ENCODE data around the gene KCNK6. TPM values are rescaled to one million over a fixed set of nuclear protein-coding genes. Genes with fewer than 3 reads are reported as not detected.
"Not testable (repeated sequence)": the region's sequence is repeated elsewhere in the genome, so short reads cannot be mapped to it uniquely, and the experiment has no call there.

Gene KCNK6
- total RNA-seq, 1 donor from 2014 or later = 0.41 TPM

DNA sequence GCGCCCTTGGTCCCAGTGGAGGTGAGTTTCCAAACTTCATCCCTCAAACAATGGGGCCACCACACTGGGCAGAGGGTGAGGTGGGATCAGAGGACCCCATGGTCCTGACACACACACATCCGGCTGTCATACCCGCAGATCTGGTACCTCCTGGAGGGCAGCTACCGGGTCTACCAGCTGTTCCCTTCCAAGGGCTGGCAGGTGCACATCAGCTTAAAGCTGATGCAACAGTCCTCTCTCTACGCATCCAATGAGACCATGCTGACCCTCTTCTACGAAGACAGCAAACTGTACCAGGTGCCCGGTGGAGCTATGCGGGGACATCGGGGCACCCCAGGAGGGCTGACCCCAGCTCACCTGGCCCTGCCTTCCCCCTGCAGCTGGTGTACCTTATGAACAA lies 40.7 kb downstream of the KCNK6 start:
- DNase-seq (ENCODE audit: low spot score in 2 of 2) = no peak
- no peak for FAIRE-seq

DNA sequence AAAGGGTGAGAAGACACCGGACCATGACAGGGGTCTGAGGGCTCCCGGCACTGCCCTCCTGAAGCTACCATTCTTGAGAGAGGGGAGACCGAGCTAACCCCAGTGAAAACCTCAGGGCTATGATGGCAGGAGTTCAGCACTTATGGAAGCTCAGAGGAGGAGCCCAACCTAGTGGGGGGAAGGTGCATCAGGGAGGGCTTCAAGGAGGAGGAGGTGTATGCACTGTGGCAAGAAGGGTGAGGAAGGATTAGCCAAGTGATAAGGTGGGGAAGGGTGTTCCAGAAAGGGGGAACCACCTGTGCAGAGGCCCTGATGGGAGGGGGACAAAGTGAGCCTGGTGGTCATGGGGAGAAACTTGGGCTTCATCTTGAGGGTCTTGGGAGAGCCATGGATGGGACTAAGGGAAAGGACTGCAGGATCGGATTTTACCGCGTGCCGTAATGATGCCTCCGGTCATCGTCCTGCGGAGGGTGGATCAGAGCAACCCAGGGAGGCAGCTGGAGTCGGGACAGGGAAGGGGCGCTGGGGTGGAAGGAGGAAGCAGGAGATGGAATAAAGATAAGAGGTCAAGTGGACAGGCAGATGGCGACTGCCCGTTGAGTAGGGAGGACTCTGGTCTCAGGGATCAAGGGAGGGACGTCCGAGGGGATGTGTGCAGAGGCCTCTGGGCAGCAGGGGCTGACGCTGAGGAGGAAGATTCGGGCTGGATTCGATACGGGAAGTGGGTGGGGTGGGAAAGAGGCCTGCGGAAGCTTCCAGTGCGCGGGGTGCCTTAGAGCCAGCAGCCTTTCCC lies 41.4 kb downstream of the KCNK6 start:
- FAIRE-seq = no peak

GRCh38 chr19:38361633-38362075 lies 42.0 kb downstream of the KCNK6 start:
- FAIRE-seq = no peak
- peak; percentile 66 to 81 for DNase-seq (ENCODE audit: low spot score in 2 of 2)

More for the DNA sequence above, 41.4 kb downstream of the KCNK6 start:
- no peak for DNase-seq (ENCODE audit: low spot score in 2 of 2)

- DNase-seq (ENCODE audit: low spot score in 2 of 2) = peak in 1 of 2 donors; percentile 60
- FAIRE-seq = no peak
Observed at GRCh38 chr19:38362076-38362945, 42.7 kb downstream of the KCNK6 start.

- not testable (repeated sequence) for DNase-seq (ENCODE audit: low spot score in 2 of 2); FAIRE-seq
Observed at GRCh38 chr19:38362946-38363688, 43.5 kb downstream of the KCNK6 start.

- no peak for FAIRE-seq
- DNase-seq (ENCODE audit: low spot score in 2 of 2) = no peak
Observed at GRCh38 chr19:38367041-38367440, 47.4 kb downstream of the KCNK6 start.

DNA sequence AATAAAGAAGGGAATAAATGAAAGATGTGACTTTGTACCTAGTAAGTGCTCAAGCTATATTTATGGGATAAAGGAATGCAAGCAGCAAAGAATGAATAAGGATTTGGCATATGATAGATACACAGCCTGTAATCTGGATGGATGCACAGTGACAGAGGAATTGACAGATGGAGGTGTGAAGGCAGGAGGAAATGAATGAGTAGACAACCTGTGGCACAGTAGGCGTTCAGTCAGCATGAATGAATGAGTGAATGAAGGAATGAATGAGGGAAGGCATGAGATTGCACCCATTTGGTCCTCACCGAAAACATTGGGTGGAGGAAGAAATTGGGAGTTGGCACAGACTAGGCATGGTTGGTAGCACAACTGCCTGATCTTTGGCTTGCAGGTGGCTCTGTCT lies 49.9 kb downstream of the KCNK6 start:
- FAIRE-seq (no peak), DNase-seq (ENCODE audit: low spot score in 2 of 2) (no peak)

GRCh38 chr19:38370299-38370698 lies 50.7 kb downstream of the KCNK6 start:
- DNase-seq (ENCODE audit: low spot score in 2 of 2) = no peak
- FAIRE-seq = no peak

GRCh38 chr19:38371081-38371480 lies 51.4 kb downstream of the KCNK6 start:
- DNase-seq (ENCODE audit: low spot score in 2 of 2) (no peak), FAIRE-seq (no peak)

DNA sequence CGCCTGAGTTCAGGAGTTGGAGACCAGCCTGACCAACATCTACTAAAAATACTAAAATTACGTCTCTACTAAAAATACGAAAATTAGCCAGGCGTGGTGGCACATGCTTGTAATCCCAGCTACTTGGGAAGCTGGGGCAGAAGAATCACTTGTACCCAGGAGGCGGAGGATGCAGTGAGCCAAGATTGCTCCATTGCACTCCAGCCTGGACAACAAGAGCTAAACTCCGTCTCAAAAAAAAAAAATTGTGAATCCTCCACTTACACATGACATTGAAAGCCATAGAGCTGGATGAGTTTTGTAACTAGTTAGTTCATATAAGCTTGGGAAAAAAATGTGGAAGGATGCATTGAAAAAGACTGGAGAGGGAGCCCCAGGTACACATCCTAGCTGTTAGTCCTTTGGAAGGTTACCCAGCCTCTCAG lies 54.3 kb downstream of the KCNK6 start:
- FAIRE-seq (no peak), DNase-seq (ENCODE audit: low spot score in 2 of 2) (no peak)

- DNase-seq (ENCODE audit: low spot score in 2 of 2) = peak; percentile 99
- FAIRE-seq = peak; percentile 97
Observed at GRCh38 chr19:38374332-38375097, 54.9 kb downstream of the KCNK6 start, which contains the start of gene PSMD8. Gene PSMD8, plus strand, starts transcription at chr19:38374571. Its CDS starts 31 bp downstream, at chr19:38374602.

DNA sequence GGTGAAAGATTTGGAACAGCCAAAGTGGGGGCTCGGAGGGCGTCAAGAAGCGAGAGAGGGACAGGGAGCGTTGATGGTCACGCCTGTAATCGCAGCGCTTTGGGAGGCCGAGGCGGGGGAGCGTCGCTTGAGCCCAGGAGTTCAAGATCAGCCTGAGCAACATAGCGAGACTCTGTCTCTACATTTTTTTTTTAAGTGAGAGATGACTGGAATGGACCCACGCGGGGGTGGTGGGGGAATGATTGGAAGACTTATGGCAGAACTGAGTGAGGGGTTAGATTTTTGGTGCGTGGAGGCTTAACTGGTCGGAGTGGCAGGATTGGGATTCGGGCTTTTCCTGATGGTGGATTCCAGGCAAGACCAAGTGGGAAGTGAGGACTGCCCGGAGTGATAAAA lies 55.5 kb downstream of the KCNK6 start:
- DNase-seq (ENCODE audit: low spot score in 2 of 2) = no peak
- FAIRE-seq = no peak

DNA sequence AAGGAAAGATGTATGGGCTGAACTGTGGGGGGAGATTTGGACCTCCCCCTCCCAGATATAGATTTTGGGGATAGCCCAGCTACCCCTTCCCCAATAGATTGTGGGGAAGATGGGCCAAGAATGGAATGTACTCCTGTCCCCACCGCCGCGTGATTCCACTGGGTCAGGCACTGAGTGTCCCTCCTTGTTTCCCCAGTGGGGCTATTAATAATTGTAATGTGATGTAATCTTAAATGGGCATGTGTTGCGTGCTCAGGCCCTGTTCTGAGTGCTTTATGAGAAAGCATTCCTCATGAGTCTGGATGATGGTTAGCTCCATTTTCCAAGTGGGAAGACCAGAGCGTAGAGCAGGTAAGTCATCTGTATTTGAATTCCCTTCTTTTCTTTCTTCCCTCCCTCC lies 56.1 kb downstream of the KCNK6 start:
- FAIRE-seq (no peak), DNase-seq (ENCODE audit: low spot score in 2 of 2) (no peak)

GRCh38 chr19:38376576-38376975 lies 56.9 kb downstream of the KCNK6 start:
- DNase-seq (ENCODE audit: low spot score in 2 of 2) = no peak
- no peak for FAIRE-seq

DNA sequence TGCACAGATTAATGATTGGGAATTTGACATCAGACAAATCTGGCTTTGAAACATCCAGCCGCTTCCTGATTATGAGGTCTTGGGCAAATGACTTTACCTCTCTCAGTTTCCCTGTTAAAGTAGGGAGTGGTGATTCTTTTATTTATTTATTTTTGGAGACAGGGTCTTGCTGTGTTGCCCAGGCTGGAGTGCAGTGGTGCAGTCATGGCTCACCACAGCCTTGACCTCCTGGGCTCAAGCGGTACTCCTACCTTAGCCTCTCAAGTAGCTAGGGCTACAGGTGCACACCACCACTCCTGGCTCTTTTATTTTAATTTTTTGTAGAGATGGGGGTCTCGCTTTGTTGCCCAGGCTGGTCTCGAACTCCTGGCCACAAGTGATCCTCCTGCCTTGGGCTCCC lies 57.4 kb downstream of the KCNK6 start:
- FAIRE-seq = no peak
- no peak for DNase-seq (ENCODE audit: low spot score in 2 of 2)

GRCh38 chr19:38378866-38379265 lies 59.2 kb downstream of the KCNK6 start:
- DNase-seq (ENCODE audit: low spot score in 2 of 2) (no peak), FAIRE-seq (no peak)

DNA sequence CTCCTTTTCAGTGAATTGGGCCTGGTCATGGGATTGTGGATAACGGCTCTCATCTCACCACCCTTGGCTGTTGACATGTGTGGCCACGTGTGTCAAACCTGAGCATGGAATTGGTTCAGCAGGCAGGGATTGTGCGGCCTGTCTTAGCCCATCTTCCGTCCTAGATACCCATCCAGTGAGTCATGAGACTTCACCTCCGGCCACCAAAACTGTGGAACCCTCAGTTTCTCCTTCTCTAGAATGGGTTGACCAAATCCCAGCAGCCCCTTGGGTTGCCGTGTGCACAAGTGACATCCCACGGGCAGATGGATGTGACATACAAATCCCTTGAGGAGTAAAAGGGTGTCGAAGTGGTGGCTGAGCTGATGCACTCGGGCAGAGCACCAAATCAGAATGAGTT lies 61.5 kb downstream of the KCNK6 start:
- DNase-seq (ENCODE audit: low spot score in 2 of 2) (no peak), FAIRE-seq (no peak)

Data from frontal cortex (tissue), 4 donors.